Ramos (cell line): Measurements from ENCODE around the gene ERCC6L2.

Experiments
- in situ Hi-C: fragments of 300-500 bp; cut with MboI; formaldehyde crosslinking; loops from one replicate; pipeline ENCODE4 v1.14.3; 2022; ENCODE audit warnings: low sequenced_read_pairs; ENCODE audit not compliant: unreplicated experiment

Gene ERCC6L2

DNA sequence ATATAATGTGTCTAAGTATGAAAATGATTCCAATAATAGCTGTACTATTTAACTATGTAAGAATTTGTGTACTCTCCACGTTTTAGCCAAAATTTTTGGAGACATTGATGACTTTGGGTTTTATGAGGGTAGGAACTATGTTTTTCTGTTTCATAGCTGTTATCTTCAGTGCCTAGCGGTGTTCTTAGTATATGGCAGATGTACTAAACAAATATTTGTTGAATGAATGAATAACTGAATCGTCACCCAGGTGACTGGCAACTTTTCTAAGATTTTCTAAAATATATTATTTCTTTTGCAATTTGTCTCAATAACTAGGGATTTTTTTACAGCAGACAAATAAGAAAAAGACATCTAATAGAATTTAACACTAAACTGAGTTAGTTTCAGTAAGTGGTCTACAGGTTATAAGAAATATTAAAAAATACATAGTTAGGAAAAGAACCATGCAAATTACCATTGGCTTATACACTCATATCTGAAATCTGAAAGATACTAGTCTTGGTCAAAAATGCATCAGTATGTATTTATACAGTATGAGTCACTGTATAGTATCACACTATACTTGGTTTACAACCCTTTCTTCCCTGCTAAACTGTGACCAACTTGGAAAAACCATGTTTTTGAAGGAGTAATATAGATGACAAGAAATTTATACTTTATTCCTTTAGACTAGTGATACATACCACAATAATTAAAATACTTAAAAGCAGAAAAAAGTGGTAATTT, 10.5 kb upstream of the ERCC6L2 start:
- in situ Hi-C loops = no loop called here

DNA sequence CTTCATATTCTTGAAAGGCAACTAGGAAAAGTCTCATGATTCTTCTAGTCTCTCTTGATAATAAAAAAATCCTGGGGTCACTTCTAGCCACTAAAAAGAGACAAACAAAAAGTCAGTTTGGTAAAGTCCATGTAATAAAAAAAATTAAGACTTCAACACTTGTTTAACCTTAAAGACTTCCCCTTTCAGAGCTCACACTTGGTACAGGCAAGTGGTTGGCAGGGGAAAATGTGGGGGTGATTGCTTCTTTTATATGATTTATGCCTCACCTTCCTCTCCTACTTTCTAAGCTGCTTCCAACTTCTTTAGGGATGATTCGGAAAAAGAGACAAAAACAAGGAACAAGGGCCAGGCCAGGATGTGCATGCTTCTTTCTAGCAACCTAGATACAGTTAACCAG, 5.1 kb upstream of the ERCC6L2 start:
- in situ Hi-C loops = no loop called here

DNA sequence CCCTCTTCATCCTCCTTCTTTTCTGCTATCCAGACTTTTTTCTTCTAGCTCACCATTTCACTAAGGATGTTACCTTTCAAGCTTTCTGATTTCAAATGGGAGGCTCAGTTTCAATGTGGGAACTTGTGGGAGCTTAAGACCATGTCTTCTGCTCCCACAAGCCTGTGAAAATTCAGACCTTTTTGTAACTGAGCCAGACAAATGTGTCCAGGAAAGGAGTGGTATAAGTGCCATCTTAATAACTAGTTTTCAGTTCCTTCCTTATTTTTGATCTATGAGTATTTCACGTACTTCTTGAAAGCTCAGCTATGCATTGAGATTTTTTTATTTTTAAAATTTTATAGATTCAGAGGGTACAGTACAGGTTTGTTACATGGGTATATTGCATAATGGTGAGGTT, 4.6 kb upstream of the ERCC6L2 start:
- in situ Hi-C loops = no loop called here

DNA sequence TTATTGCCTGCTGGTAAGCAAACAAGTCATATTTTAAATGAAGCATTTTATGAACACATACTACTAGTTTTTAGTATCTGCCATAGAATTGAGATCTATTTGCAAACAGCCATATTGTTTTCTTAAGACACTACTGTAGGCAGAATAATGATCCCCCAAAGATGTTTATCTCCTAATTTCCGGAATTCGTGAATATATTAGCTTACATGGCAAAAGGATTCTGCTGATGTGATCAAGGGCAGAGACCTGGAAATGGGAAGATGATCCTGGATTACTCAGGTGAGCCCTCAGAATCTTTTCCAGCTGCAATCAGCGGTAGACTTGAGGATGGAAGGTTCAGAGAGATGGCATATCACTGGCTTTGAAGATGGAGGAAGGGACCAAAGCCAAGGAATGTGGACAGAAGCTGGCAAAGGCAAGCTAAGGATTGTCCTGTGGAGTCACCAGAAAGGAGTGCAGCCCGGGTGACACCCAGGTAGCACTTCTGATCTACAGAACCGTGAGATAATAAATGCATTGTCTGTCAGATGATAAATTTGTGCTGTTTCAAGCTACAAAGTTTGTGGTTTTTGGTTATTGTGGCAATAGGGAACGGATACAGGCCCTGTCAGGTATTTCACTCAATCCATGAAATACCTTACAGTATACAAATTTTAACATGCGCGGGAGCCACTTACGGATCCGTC, 1.0 kb upstream of the ERCC6L2 start:
- in situ Hi-C loops = no loop called here

- in situ Hi-C loops = no loop called here
These were observed 544 bp upstream of the ERCC6L2 start for GRCh38 chr9:95874989-95875304.

GRCh38 chr9:95876138-95876444, 600 bp downstream of the ERCC6L2 start:
- in situ Hi-C loops = no loop called here

GRCh38 chr9:95876595-95876994, 1.1 kb downstream of the ERCC6L2 start:
- in situ Hi-C loops = no loop called here

- in situ Hi-C loops = no loop called here
These were observed 2.5 kb downstream of the ERCC6L2 start for GRCh38 chr9:95877984-95878383.

DNA sequence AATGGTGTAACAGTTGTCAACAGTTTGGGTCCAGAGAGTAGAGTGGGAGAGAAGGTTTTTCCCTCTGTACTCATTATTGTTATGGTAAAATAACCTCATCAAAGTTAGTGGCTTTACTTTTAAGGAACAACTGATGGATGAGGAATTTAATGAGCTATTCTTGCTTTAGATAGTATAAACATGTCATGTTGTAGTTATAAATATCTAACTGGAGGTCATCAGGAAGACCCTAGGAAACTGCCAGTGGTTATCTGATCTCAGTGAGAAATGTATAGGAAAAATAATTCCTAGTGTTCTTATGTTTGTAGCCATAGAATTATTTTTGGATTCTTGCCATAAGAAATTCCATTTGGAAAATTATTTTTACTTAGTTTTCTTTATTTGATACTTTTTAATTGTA, 4.1 kb downstream of the ERCC6L2 start:
- in situ Hi-C loops = no loop called here

DNA sequence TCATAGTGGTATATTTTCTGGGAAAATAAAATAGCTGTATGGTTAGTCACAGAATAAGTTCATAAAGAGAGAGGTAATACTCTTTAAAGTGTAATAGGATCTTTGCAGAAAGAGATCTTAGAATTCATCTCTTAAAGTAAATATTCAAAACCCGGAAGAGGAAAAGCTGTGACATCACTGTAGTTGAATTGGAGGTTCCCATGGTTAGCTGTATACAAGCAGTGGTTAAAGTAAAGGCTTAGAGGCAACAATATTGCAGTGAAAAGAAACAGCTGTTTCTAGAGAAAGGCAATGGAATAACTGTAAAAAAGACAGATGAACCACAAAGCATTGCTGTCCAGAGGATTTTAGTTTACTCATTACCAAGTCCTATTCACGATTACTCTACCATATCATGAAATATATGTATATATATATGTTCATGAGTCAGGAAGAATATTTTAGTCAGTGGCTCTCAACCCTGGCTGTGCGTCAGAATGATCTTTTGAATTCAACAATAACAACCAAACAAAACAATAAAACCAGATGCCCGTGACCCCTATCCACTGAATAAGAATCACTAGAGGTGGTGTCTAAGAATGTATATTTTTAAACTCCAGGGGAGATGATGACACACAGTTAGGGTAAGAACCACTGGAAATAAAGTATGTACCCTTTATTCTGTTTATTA, 4.7 kb downstream of the ERCC6L2 start:
- in situ Hi-C loops = no loop called here

GRCh38 chr9:95887926-95888497, 12.5 kb downstream of the ERCC6L2 start:
- in situ Hi-C loops = no loop called here

DNA sequence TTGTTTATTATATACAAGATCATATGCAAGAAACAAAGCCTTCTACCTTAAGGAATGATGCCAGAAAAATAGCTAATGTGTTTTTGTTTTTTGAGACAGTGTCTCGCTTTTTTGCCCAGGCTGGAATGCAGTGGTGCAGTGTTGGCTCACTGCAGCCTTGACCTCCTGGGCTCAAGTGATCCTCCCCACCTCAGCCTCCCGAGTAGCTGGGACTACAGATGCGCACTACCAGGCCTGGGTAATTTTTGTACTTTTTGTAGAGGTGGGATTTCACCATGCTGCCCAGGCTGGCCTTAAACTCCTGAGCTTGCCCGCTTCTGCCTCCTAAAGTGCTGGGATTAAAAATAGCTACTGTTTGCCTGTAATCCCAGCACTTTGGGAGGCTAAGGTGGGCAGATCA, 15.1 kb downstream of the ERCC6L2 start:
- in situ Hi-C loops = no loop called here

DNA sequence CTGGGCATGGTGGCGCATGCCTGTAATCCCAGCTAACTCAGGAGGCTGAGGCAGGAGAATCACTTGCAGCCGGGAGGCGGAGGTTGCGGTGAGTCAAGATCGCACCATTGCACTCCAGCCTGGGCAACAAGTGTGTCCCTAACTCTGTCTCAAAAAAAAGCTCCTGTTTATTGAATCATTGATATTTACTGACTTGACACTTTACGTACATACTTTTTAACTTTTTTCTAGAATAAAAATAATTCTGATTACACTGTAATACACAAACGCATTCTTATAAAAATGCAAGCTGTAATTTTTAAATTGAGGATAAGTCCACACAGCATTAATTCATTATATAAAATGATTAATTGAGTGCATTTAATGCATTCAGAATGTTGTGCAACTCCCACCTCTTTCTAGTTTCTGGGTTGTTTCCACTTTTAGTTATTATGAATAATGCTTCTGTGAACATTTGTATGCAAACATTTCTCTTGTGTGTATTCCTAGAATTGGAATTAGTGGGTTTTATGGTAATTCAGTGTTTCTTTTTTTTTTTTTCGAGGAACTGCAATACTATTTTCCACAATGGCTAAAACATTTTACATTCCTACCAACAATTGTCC, 15.7 kb downstream of the ERCC6L2 start:
- in situ Hi-C loops = no loop called here

- in situ Hi-C loops = no loop called here
These were observed 17.2 kb downstream of the ERCC6L2 start for GRCh38 chr9:95892690-95893089.

DNA sequence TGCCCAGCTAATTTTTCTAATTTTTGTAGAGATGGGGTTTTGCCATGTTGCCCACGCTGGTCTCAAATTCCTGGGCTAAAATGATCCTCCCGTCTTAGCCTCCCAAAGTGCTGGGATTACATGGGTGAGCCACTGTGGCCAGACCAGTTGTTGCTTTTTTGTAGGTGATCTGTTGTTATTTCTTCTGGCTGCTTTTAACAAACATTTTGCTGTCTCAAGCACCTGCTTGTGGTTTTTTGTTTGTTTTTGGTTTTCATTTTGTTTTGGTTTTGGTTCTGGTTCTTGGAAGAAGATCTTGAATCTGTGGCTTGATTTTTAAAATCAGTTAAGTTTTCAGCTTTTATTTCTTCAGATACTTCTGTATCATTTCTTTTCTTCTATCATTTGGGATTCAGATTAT, 21.1 kb downstream of the ERCC6L2 start:
- in situ Hi-C loops = no loop called here

DNA sequence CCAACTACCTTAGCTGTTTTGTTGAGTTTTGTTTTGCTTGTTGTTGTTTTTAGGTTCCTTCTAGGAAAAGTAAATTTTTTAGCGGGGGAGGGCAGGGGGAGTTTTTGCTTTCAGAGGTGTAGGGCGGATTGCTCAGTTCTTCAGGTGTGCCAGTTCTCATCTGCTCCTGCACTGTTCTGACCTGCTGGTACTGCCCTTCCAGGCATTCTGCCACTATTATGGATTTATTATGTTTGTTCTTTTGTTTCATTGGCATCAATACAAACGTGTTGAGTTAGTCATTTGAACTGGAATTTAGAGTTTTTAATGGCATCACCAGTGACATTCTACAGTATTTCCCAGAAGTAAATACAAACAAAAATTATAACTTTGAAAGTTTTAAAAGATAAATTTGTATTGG, 26.0 kb downstream of the ERCC6L2 start:
- in situ Hi-C loops = no loop called here

- in situ Hi-C loops = no loop called here
These were observed 27.9 kb downstream of the ERCC6L2 start for GRCh38 chr9:95903398-95903797.

- in situ Hi-C loops = no loop called here
These were observed 32.3 kb downstream of the ERCC6L2 start for GRCh38 chr9:95907794-95908193.

- in situ Hi-C loops = no loop called here
These were observed 34.7 kb downstream of the ERCC6L2 start for GRCh38 chr9:95910023-95910707.

DNA sequence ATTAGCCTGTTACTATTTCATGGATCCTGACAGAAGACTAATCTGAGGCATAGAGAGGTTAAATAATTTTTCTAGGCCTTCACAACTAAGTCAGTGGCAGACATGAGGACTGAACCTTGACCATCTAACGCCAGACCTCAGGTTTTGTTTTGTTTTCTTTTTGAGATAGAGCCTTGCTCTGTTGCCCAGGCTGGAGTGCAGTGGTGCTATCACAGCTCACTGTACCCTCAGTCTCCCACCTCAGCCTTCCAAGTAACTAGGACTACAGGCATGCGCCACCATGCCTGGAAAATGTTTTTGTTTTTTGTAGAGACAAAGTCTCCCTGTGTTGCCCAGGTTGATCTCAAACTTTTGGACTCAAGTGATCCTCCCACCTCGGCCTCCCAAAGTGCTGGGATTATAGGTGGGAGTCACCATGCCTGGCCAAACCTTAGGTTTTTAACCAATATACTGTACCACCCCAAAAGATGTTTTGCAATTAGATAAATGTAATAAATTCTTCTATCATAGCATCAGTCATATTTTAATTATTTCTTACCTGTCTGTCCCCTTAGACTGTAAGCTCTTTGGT, 35.4 kb downstream of the ERCC6L2 start:
- in situ Hi-C loops = no loop called here
